Stimulated activated CD4-positive, alpha-beta T cell treated with anti-CD3 and anti-CD28 coated beads, Interleukin-12 subunit alpha, Interleukin-12 subunit beta, amount 100 ng/mL, for 24 hours (primary cell): ENCODE data around the gene EXO5.
"Not testable (repeated sequence)": the region's sequence is repeated elsewhere in the genome, so short reads cannot be mapped to it uniquely, and the experiment has no call there.

ENCODE experiments used
- DNase-seq, 2 experiments: peaks; one replicate each; pipeline ENCODE4 v3.0.0-alpha.2; 2020; ENCODE audit warnings: low read depth in 2 of 2

Gene EXO5

DNA sequence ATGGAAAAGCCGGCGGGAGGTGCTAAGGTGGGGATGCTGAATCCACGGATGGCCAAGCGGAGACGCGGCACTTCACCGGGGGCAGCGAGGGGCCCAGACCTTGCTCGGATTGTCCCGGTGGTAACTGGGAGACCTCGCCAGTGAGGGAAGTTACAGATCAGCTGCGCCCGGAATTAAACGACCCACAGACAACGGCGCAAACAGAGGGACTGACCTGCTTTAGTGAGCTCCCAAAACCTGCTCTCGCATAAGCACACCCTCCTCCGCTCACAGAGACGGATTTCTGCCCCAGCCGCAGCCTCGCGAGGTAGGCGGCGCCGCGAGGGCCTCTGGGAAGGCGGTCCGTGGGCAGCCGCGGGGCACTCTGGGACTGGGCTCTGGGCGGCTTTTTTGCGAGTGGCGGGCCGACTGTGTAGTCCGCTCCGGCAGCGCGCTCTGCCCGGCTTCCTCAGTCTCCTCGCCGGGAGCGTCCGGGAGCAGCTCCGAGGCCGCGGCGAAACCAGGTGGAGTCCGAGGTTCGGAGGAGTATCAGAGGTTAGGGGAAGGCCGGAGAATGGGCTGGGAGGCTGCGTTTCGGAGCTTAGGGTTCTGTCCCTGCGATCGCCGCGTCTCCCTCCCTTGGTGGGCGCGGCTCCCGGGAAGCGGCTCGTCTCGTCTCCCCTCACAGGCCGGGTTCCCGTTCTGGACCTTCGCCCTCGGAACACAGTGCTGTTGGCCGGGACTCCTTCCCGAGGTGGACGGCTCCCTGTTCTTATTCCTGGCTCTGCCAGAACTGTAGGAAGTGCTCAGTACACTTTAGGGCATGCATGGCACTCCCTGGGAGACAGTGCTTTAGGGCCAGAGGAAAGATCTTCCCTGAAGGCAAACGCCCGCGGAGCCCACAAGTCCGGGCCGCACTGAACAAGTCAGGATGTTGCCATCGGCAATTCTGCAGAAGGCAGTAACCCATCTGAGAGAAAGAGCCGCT lies at the start of gene EXO5:
TSS of gene EXO5 (plus strand) at position 393 of the 967 bp plus-strand sequence. CDS start 5,778 bp downstream, outside the sequence.
- DNase-seq, result peak; percentile 79 to 80

- no peak for DNase-seq
These were observed 45.5 kb upstream of the EXO5 start for GRCh38 chr1:40462956-40463590.

- no peak for DNase-seq
These were observed 39.2 kb upstream of the EXO5 start for GRCh38 chr1:40469327-40469726.

DNA sequence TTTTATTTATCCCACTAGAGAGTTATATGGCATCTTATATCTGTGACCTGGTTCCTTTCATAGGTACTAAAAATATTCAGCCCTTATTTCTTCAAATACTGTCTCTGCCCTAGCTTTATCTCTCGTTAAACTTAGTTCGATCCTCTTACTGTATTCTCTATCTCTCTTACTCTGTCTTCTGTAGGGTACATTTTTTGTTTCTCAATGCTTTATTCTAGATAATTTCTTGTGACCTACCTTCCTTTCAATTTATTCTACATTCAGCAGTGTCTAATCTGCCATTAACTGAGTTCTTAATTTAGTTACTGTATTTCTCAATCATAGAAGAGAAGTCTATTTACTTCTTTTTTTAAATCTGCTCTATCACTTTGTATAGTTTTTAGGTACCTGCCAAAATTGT lies 33.3 kb upstream of the EXO5 start:
- no peak for DNase-seq

DNA sequence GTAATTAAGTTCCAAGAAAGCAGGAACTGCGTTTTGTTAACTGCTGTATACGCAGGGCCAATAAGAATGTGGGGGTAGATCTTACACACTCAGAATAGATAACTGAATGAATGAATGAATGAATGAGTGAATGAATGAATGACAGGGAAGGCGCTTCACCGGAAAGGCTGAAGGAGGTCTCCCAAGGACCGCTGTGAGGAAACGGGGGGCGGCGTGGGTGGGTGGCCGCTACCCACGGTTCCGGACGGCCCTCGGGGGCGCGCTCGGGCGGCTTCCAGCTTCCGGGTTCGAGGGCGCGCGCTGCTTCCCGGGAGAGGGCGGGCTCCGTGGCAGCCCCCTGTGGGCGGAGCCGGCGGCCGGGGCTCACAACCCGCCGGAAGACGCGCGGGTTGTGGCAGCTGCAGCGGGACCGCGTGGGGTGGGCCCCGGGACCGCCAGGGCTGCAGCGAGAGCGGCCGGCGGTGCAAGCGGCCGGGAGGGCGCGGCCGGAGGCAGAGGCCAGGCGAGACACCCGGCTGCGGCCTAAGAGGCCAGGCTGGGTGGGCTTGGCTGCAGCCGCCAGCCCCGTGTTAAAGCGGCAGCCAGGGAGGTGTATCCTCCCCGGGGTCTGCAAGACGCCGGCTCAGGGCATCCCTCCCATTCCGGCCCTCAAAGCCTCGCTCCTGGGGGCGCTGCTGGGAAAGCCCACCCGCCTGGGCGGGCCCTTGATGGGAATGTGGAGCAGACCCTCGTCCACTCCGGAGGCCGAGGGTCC lies 31.5 kb upstream of the EXO5 start, which contains the start of gene ZFP69:
TSS of gene ZFP69 (plus strand) at position 367 of the 754 bp plus-strand sequence. CDS start 2,072 bp downstream, outside the sequence.
- DNase-seq, result peak; percentile 44 to 60

GRCh38 chr1:40477678-40478053 lies 30.9 kb upstream of the EXO5 start:
- DNase-seq, result no peak

DNA sequence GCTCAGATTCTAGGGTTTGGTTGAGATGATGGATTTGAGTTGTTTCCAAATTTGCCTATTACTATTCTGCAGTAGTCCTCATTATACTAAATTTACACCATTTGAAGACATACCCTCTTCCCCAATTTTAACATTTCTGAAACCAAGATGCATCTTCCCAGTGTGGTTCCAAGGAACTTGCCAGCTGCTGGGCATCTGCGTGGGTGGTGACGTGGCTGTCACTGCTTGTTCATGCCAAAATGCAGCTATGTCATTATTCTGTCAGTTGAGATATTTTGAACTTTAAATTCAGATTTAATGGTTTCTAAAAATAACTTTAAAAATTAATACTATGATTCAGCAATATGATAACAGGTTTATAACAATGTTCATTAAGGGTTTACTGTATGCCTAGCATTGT lies 30.3 kb upstream of the EXO5 start:
- DNase-seq, result no peak

GRCh38 chr1:40479156-40479555 lies 29.4 kb upstream of the EXO5 start:
- no peak for DNase-seq

DNA sequence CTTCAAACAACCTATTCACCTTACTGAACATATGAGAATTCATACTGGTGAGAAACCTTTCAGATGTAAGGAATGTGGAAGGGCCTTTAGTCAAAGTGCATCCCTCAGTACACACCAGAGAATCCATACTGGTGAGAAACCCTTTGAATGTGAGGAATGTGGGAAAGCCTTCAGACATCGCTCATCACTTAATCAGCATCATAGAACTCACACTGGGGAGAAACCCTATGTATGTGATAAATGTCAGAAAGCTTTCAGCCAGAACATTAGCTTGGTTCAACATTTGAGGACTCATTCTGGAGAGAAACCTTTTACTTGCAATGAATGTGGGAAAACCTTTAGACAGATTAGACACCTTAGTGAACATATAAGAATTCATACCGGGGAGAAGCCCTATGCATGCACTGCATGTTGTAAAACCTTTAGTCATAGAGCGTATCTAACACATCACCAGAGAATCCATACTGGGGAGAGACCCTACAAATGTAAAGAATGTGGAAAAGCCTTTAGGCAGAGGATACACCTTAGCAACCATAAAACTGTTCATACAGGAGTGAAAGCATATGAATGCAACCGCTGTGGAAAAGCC lies 13.2 kb upstream of the EXO5 start:
- DNase-seq, result no peak

GRCh38 chr1:40502651-40503050 lies 5.9 kb upstream of the EXO5 start:
- not testable (repeated sequence) for DNase-seq

DNA sequence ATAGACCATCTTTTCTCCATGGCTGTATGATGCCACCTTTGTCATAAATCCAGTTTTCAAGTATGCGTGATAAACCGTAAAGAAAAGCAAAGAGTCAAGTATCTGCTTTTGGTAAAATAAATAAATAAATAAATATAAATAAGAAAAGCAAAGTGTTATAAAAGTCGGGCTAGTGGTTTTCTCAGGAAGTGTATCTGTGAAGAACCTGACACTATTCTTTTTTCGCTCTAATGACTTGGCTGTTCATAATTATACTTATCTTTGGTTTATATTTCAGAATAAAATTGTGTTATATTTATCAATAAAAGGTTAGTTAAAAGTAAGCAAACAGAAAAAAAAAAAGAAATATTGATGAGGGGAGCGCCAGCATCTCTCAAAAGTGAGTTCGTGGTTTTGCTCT lies 594 bp upstream of the EXO5 start:
- DNase-seq, result no peak

GRCh38 chr1:40519517-40519916 lies 10.9 kb downstream of the EXO5 start:
- no peak for DNase-seq

- no peak for DNase-seq
These were observed 22.3 kb downstream of the EXO5 start for GRCh38 chr1:40530735-40531380.

- DNase-seq, result peak; percentile 75 to 80
These were observed 23.0 kb downstream of the EXO5 start, which contains the start of gene ZNF684 for GRCh38 chr1:40531381-40532061. ZNF684 (plus strand) TSS chr1:40531637; CDS start chr1:40533167, 1,530 bp downstream.

DNA sequence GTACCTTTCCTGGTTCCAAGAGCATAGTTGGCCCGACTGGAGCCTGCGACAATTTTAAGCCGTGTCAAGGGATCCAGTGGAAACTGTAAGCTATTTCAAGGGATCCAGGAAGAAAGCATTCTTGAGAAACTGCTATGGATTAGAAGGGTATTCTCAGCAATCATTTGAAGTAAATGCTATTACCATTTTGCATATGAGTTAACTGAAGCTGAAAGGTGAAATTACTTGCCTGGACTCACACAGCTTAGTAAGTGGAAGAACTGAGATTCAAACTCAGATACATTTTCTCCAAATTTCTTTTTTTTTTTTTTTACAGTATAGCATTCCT lies 23.5 kb downstream of the EXO5 start:
- DNase-seq, result no peak

DNA sequence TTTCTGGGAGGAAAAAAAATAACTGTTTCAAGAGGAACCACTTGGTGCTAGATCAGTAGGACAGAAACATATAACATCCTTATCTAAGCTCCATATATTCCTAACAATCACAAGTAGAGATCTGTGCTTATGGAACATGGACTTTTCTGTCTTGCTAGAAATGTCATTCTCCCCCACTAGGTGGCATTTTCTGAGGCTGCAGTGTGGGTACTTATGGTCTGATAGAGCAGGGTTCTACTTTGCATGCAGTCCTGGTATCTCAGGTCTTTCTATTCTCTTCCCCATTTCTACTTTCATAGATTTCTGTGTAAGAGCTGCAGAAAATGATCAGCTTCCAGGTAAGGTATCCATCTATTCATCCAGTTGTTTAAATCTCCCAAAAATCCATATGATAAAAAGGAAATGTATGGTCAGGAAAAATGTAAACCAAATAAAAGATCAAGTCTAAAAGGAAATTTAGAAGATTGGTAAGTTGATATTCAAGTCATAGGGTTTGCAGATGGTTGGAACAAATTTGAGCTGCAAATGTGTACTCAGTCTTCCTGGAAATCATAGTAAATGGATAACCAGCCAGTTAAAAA lies 24.4 kb downstream of the EXO5 start:
- no peak for DNase-seq

GRCh38 chr1:40534589-40534988 lies 26.0 kb downstream of the EXO5 start:
- DNase-seq, result no peak

DNA sequence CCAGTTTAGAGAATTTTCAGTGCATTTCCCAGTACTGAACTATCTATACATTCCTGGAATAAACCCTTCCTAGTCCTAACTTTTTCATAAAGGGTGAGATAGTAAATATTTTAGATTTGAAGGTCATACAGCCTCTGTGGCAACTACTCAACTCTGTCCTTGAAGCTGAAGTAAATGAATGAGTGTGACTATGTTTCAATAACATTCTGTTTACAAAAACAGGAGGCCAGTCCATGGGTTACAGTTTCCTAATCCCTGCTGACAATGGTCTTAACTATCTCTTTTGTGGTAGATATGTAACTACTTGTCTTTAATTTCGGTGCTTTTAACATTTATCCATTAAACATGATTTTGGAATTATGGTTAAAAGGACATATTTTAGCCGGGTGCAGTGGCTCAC lies 27.2 kb downstream of the EXO5 start:
- no peak for DNase-seq

DNA sequence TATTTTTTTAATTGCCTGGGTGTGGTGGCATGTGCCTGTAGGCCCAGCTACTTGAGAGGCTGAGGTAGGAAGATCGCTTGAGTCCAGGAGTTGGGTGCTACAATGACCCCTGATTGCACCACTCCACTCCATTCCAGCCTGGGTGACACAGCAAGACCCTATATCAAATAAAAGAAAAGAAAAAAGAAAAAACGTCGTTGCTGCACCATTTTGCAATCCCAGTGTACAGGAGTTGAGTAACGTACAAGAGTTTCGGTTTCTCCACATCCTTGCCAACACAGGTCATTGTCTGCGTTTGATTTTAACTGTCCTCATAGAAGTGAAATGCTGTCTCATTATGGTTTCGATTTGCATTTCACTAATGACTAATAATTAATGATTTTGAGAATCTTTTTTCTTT lies 30.8 kb downstream of the EXO5 start:
- no peak for DNase-seq

- no peak for DNase-seq
These were observed 38.4 kb downstream of the EXO5 start for GRCh38 chr1:40546957-40547356.
